HG03159 (cell line): ENCODE measurements around the gene INPP5D.
"Not testable (repeated sequence)": the region's sequence is repeated elsewhere in the genome, so short reads cannot be mapped to it uniquely, and the experiment has no call there.

Experiments used
- ATAC-seq: cut with Tn5 transposase; IDR thresholded peaks from one replicate; pipeline ENCODE4 v1.9.1; 2021; ENCODE audit warnings: mild to moderate bottlenecking, moderate library complexity; ENCODE audit not compliant: unreplicated experiment

INPP5D gene

DNA sequence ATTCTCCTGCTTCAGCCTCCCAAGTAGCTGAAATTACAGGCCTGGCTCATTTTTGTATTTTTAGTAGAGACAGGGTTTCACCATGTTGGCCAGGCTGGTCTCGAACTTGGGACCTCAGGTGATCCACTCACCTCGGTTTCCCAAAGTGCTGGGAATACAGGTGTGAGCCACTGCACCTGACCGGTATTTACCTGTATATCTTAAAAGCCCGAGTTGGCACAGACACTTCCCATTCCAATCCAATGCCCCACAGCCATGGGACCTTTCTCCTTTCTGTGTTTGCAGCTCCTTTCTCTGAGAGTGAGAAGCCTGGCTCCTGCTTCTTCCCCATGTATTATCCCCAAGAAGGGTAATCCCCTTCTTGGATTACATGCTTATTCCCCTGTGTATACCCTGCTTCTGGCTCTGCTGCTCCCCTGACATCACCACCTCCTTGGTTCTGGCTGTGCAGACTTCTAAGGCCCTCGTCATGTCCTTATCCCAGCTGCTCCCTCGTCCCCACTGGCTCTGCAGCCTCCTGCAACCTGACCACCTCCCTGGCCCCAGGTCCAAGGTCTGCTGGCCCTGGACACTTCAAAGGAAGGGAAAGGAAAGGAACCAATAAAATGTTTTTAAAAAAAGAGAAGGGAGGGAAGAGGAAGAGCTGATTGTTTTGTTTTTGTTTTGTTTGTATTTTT lies 52.8 kb downstream of the INPP5D start:
- no peak for ATAC-seq

DNA sequence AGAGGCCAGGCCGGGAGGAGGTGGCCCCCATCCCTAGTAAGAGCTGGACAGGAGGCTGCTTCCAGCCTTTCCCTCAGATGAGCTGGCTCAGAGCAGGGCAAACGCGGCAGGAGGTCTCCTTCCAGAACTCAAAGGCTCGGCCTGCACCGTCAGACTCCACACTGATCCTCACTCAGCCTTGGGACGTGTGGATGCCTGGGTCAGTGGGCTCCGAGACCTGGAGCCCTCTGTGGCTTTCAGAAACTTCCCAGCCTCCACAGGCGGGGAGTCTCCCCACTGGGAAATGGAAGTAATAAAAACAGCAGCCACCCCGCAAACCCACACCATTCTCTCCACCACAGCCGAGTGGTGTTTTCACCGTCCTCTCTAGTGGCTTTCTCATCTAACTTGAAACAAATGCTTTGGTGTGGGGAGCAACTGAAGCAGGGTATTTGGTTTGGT lies 54.3 kb downstream of the INPP5D start:
- no peak for ATAC-seq

DNA sequence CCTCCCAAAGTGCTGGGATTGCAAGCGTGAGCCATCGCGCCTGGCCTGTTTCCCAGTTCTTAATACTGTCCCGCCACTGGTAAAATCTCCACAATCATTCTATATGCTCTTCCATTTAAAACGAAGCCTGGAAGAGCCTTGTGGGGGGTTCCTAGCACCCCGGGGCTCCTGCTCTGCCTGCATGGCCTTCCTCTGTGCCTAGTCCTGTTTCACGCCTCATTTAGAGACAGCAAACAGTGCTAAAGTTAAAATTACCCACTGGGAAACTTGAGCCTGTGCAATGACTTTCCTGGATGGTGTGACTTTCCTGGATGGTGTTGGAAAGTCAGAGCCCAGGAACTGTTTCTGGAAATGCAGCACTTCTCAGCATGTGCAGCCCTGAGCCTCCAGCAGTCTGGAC lies 55.0 kb downstream of the INPP5D start:
- no peak for ATAC-seq

DNA sequence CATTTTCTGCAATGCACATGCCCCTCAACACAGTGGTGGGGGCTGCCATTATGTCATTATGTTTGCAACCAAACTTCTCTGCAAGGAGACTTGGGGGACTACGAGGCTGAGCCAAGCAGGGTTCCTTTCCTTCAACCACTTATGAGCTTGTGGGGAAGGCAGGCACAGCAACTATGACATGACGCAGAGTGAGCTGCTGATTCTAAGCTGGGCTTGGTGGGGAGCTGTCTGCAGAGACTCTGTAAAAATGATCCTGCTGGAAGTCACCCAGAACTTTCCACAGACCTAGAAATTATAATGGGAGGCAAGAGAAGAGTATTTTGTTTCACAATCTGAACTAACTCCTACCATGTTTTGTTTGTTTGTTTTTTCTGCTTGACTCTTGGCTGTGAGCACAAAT lies 55.6 kb downstream of the INPP5D start:
- ATAC-seq: no peak

DNA sequence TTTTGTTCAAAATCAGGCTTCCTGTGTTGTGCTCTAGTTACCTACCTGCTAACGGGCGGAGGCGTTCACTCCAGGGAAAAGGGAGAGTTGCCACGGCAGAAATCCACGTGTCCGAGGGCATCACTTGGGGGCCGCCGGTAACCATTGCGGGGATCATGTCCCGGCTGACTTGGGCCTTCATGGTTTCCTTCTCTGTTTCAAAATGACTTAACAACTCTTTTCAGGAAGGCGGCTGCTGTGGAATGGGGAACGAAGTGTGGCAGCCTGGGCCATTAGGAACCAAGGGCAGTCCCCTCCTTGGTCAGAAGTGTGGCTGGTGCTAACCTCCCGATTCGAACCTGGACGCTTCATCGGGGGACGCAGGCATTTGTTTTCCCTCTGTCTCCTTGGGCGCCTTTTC lies 56.8 kb downstream of the INPP5D start:
- no peak for ATAC-seq

DNA sequence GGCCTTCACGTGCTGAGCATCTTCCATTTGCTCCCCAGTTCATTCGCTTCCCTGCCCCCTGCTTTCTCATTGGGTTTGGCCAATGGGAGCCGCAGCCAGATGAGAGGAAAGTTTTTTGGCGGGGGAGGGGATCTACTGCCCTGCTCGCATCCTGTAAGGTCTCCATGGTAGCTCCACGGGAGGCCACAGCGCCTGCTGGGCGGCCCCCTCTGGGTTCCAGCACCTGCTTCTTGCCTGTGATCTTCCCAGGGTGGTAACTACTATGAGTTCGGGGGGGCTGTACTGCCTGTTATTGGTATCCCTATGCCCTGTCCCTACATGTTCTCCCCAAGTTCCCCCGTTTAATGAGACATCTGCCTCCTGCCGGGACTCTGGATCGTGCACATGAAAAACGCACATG lies 57.2 kb downstream of the INPP5D start:
- no peak for ATAC-seq

DNA sequence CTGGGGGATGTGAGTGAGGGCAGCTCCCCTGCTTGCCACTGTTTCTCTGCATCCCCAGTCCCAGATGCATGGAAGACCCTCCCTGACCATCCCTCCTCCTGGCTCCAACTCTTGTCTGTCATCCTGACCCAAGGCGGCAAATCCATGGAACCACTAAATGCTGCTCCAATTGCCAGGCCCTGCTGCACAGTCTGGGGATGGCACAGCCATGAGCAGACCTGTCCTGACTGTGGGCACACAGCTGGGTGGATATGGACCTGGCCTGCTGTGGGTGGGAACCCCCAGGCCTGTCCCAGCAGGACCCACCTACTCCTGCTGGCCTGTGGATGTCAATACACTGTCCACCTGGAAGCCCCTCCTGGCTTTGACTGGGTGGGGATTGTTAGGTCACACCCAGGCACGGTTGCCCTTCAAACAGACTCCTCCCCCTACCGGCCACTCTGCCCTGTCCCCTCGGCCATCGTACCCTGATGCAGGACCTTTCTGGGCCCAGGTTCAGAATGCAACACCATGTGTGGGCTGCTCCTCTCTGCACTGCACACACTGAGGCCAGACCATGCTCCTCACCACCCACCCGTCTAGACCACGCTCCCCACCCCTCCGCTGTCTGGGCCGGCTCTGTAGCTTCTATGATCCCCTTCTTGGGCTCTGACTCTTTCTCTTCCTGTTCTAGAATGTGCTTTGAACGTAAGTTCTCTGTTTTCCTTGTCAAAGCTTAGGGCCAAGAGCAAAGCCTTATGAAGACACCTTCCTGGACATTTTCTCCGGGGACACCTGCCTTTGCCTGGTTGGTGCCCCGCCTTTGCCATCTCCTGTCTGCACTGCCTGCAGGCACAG lies 57.9 kb downstream of the INPP5D start:
- ATAC-seq: no peak

DNA sequence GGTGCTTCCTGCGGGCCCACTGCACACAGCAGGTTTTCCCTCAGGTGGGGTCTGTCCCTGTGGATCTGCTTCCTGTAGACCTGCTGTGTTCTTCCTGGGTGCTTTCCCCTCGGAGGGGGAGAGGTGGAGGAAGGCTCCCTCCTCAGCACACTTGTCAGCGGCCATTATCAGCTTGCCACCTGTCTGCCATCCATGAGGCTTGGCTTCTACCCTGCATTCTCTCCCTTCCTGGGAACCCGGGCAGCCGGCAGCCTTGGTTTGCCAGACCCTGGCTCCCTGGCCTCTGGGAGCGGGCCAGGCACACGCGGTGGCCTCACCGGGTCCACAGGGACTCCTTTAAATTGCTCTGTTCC lies 58.5 kb downstream of the INPP5D start:
- ATAC-seq: no peak

DNA sequence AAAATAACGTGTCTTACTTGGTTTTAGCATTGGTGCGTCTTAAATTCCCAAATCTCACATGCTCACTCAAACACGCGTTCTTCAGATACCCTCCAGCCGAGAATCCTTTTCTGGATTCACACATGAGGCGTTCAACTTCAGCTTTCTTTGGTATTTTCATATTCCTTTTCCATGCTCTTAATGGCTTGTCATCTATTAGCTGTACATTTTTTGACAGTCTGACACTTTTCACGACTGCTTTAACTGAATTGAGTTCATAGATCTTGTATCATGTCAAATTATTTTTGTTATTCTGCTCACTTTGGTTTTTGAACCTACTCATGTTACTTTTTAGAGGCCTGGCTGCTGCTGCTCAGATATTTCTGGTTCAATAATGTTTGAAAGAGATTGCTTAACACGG lies 59.0 kb downstream of the INPP5D start:
- no peak for ATAC-seq

DNA sequence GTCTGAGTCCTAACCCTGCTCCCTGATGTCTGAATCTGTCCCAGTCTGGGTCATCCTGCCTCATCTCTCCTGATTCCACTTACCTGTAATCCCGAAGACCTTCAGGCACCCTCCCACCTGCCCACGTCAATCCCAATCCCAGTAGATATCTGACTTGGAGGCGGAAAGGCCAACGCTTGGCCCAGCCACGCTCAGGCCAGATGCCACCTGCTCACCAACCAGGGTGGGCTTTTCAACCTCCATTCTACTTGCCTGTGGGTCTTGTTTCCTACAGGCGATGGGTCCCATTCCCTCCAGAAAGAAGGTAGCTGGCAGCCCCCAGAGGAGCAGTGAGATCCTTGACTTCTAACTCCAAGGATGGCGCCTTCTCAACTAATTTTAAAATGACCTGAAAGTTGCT lies 59.7 kb downstream of the INPP5D start:
- no peak for ATAC-seq

DNA sequence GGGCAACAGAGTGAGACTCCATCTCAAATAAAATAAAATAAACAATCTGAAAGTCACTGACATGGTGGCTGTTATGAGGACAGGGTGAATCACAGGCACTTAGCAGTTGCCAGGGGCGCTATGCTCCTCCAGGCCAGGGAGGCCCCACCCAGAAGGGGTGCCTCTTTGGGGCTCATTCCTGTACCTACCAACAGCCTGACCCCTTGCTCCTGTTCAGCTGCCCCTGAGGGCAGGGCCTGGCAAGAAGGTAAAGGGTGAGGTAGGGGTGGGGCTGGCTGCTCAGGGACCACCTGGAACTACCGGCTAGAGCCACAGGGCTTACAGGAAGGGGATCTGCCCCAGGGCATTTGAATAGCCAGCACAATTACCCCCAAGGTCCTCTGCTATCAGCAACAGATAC lies 60.3 kb downstream of the INPP5D start:
- no peak for ATAC-seq

DNA sequence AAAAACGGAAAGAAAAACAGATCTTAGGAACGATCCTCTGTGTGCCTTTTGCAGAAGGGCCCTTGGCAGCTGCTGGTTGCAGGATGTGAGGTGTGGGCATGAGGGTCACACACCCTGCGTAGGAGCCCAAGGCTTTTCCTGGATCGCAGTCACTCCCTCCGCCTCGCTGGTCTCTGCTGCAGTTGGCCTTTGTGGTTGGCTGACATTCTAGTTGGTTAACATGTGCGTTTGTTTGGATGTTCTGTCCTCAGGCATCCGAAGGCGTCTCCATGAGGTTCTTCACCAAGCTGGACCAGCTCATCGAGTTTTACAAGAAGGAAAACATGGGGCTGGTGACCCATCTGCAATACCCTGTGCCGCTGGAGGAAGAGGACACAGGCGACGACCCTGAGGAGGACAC lies 61.7 kb downstream of the INPP5D start:
- ATAC-seq: no peak

DNA sequence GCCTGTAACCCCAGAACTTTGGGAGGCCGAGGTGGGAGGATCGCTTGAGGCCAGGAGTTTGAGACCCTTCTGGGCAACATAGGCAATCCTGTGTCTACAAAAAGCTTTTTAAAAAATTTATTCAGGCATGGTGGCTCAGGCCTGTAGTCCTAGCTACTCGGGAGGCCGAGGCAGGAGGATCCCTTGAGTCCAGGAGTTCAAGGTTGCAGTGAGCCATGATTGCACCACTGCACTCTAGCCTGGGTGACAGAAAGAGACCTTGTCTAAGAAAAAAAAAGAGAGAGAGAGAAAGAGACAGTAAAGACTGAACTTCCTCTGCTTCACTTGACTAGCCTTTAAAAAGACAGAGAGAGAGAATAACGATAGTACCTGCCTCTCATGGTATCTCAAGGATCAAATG lies 62.4 kb downstream of the INPP5D start:
- no peak for ATAC-seq

DNA sequence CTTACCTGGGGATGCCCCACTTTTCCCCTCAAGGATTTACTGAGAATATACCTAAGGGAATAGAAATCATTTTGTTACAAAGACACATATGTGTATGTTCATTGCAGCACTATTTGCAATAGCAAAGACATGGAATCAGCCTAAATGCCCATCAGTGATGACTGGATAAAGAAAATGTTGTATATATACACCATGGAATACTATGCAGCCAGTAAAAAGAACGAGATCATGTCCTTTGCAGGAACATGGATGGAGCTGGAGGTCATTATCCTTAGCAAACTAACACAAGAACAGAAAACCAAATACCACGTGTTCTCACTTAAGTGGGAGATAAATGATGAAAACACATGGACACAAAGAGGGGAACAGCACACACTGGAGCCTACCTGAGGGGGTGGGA lies 63.4 kb downstream of the INPP5D start:
- ATAC-seq: not testable (repeated sequence)

DNA sequence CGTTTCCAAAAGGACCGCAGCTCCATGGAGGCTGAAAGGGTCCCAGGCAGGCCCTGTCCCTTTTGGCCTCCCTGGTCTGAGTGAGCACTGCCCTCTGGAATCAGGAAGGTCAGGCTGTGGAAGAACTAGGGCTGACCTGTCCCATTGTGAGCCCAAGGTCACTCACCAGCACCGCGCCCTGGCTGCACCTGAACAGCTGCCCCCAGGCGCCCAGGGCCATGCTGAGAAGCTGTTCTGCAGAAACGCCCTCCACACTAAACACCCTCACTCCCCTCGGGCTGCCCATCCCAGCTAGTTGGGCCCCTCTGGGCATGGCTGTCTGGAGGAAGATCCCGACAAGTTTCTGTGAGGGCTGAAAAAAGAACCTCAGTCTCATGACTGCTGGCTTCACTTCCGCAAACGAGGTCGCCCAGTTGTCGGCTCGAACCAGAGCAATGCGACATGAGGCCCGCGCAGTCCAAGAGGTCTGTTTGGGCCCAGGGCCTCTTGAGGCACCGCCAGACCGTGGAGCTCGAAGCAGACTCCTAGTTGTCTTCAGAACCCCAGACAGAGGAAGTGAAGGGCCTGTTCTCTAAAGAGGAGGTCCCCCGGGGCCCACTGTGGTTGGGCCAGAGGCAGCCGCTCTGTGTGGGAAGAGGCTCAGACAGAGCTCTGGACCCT lies 64.4 kb downstream of the INPP5D start:
- ATAC-seq: peak; percentile 85

DNA sequence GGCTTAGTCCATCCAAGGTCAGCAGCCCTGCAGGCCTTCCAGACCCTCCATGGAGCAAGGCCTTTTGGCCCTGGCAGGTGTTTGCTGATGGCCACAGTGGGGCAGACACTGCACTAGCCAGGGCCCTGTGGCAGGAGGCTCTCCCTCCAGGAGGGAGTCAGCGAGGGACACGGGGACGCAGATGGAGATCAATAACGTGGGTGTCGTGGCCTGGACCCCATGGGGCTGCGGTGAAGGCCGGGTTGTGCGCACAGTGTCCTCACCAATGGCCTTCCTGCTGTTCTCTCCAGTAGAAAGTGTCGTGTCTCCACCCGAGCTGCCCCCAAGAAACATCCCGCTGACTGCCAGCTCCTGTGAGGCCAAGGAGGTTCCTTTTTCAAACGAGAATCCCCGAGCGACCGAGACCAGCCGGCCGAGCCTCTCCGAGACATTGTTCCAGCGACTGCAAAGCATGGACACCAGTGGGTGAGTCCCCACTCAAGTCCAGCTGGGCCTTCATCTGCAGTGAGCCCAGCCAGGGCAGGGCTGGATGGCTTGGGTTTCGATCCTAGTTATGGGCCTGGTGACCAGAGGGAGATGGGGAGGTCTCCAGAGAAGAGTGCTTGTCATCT lies 65.4 kb downstream of the INPP5D start:
- ATAC-seq: no peak

DNA sequence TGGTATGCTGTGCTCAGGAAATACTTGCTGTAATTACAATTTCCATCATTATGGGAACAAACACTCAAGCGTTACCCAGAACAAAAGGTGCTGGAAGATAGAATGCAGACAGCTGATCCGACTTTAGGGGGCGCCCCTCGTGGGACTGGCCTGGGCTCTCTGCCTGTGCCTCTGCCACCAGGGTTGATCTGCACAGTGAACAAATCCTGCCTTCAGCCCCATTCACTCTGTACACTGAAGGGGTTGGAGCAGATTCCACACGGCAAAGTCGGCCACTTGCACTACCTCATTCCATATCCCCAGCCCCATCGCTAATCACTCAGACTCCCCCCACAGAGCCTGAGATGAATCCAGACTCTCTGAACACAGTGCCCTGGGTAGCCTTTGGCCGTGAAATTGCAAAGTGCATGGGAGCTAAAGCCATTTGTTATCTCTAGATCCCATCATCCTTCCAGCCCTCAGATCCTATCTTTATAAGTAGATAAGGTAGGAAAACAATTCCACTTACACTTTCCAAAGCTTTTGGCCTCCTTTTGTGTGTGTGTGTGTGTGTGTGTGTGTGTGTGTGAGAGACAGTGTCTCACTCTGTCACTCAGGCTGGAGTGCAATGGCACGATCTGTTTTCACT lies 69.3 kb downstream of the INPP5D start:
- ATAC-seq: no peak

DNA sequence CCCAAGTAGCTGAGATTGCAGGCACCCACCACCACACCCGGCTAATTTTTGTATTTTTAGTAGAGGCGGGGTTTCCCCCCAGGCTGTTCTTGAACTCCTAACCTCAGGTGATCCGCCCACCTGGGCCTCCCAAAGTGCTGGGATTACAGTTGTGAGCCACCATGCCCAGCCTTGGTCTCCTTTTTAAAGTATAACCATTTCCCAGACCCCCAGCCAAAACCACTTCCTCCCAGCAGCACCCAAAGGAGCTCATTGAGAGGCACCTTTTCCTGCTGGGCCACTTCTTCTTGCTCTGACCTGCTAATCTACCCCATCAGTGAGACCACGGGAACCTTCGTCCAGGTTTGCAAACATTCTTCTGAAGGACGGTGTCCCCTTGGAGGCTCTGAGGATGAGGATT lies 69.9 kb downstream of the INPP5D start:
- no peak for ATAC-seq

DNA sequence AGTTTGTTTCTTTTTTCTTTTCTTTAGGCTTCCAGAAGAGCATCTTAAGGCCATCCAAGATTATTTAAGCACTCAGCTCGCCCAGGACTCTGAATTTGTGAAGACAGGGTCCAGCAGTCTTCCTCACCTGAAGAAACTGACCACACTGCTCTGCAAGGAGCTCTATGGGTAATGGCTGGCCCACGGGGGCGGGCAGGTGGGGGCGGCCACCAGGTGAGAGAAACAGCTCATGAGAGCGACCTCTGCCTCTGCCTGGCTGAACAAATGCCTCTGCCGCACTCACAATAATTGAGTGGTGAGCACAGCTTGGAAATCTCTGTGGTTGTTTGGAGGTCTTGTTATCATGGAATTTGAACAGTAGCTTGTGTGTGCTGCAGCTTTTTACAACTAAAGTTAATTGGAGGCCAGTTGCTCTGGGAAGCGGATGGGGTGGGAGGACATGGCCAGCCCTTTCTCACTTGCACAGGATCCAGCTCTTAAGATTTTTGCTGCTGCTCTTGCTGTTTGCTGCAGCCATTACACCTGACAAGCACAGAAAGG lies 70.4 kb downstream of the INPP5D start:
- ATAC-seq: no peak

DNA sequence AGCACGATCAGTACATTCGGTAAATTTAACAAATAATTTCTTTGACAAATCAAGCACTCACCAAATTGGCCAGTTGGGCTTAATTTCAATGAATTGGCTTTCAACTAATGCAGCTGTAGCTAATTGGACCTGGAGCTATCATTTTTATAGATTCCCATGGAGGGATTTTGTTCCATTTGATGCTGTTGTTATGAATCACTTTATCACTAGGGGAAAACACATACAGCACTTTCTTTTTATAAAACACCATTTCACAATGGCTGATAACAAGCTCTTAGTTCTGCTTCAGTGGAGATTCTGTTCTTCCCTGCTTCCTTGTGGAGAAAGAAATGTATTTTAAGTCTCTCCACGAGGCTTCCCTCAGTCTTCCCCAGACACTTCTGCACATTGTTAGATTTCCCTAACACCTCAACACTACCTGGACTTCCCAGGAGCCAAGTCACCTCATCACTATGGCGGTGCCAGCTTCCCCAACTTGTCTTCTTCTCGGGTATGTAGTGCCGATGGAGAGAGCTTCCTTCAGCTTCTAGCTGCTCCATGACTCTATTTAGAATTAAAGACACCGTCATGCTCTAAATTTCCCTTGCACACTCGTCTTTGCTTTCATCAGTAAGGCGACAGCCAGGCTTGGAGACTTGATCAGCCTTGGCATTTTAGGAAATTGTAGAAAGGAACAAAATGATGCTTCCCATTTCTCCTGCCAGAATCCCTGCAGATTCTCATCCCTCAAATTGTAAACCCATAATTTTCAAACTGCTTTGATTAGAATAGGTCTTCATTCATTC lies 72.0 kb downstream of the INPP5D start:
- ATAC-seq: no peak
